ENCODE results near the gene RERE. TPM values are rescaled to one million over a fixed set of nuclear protein-coding genes. Genes with fewer than 3 reads are reported as not detected.

RERE gene
- total RNA-seq, 1 donor from 2014 or later: 76.8 TPM

- Mint-ChIP-seq H3K4me3 (ENCODE audit: unreplicated experiment) (no peak overlapping the region), H3K27ac (ENCODE audit: unreplicated experiment) (peak overlapping the region; percentile 34), H3K9me3 (ENCODE audit: unreplicated experiment) (no peaks in the 10 kb centered on the region), H3K27me3 (ENCODE audit: unreplicated experiment) (no peaks in the 10 kb centered on the region), H3K36me3 (ENCODE audit: unreplicated experiment) (peaks cover 4% of the 10 kb centered on the region), H3K4me1 (ENCODE audit: unreplicated experiment) (peaks cover 34% of the 10 kb centered on the region)
- TF ChIP-seq, protein P1, sequence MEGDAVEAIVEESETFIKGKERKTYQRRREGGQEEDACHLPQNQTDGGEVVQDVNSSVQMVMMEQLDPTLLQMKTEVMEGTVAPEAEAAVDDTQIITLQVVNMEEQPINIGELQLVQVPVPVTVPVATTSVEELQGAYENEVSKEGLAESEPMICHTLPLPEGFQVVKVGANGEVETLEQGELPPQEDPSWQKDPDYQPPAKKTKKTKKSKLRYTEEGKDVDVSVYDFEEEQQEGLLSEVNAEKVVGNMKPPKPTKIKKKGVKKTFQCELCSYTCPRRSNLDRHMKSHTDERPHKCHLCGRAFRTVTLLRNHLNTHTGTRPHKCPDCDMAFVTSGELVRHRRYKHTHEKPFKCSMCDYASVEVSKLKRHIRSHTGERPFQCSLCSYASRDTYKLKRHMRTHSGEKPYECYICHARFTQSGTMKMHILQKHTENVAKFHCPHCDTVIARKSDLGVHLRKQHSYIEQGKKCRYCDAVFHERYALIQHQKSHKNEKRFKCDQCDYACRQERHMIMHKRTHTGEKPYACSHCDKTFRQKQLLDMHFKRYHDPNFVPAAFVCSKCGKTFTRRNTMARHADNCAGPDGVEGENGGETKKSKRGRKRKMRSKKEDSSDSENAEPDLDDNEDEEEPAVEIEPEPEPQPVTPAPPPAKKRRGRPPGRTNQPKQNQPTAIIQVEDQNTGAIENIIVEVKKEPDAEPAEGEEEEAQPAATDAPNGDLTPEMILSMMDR (IDR thresholded peaks at IDR 0.05): no peak
- DNase-seq (ENCODE audit: extremely low spot score, unreplicated experiment): no peak
Observed at GRCh38 chr1:8512504-8512903, 304.9 kb downstream of the RERE start.

DNA sequence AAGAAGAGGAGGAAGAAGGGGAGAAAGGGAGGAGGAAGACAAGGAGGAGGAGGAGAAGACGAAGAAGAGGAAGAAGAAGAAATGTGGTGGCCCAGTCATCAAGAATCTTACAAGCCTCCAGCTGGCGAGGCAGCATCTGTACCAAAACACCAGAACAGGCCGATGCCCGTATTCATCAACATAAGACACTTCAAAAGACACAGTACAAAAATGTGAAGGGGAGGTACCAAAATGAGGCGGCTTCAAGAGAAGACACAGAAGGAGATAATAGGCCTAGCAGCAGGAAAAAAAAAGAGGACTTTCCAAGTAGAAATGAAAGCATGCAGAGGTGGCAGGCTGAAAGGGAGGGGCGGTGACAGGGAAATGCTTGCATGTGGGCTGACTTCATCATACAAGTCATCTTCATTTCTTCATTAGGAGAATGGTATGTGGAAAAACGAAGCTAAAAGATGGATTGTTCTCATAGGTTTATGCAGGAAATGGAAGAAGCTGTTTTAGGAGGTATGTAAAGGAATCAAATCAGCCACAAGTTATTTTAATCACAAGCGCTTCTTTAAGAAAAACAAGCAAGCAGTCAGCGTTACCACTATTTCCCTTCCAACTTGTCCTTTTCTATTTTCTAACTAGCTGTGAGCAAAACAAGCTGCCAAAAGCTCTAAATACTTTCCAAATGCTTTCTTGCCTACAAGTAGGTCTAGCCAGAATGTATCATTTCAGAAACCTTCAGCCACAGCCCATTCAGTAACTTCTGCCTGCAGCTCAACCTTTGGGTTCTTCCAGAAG, 307.2 kb downstream of the RERE start:
- TF ChIP-seq, protein P1 (IDR thresholded peaks at IDR 0.05): no peak
- Mint-ChIP-seq H3K9me3 (ENCODE audit: unreplicated experiment) (no peaks in the 10 kb centered on the region), H3K36me3 (ENCODE audit: unreplicated experiment) (peaks cover 11% of the 10 kb centered on the region), H3K4me1 (ENCODE audit: unreplicated experiment) (peaks cover 20% of the 10 kb centered on the region), H3K27ac (ENCODE audit: unreplicated experiment) (peak overlapping the region; percentile 90), H3K27me3 (ENCODE audit: unreplicated experiment) (no peaks in the 10 kb centered on the region), H3K4me3 (ENCODE audit: unreplicated experiment) (peak overlapping the region; percentile 65)
- DNase-seq (ENCODE audit: extremely low spot score, unreplicated experiment): no peak

DNA sequence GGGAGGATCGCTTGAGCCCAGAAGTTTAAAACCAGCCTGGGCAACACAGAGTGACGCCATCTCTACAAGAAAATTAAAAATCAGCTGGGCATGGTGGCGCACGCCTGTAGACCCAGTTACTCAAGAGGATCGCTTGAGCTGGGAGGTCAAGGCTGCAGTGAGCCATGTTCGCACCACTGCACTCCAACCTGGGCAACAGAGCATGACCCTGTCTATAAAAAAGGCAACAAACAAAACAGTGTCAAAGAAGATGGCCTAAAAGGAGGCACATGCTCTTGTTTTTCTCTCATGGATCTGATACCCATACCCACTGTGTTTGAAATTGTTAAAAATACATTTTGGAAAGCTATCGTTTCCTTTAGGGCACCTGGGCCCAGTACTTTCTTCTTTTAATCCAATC, 307.9 kb downstream of the RERE start:
- no peak for DNase-seq (ENCODE audit: extremely low spot score, unreplicated experiment)
- TF ChIP-seq, protein P1 (IDR thresholded peaks at IDR 0.05): no peak
- Mint-ChIP-seq H3K36me3 (ENCODE audit: unreplicated experiment) (peaks cover 16% of the 10 kb centered on the region), H3K27ac (ENCODE audit: unreplicated experiment) (peak overlapping the region; percentile 90), H3K9me3 (ENCODE audit: unreplicated experiment) (no peaks in the 10 kb centered on the region), H3K4me3 (ENCODE audit: unreplicated experiment) (peak overlapping the region; percentile 65), H3K4me1 (ENCODE audit: unreplicated experiment) (peaks cover 20% of the 10 kb centered on the region), H3K27me3 (ENCODE audit: unreplicated experiment) (no peaks in the 10 kb centered on the region)

DNA sequence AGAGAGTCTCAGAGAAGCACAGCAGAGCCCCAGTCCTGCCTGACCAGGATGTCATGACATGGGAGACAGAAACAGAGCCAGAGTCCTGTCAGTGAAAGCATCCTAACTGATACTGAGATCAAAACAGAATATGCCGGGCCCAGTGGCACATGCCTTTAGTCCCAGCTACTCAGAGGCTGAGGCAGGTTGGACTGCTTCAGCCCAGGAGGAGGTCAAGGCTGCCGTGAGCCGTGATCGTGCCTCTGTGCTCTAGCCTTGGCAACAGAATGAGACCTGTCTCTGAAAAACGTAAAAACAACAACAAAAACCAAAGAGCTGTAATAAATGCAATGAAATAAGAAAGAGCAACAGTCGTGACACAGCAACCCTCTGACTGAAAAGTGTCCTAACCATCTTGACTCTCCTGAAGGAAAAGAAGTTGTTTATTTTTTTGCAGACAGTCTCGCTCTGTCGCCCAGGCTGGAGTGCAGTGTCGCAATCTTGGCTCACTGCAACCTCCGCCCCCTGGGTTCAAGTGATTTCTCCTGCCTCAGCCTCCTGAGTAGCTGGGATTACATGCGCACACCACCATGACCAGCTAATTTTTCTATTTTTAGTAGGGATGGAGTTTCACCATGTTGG, 310.3 kb downstream of the RERE start:
- peak overlapping the region; percentile 48 for H3K27ac Mint-ChIP-seq (ENCODE audit: unreplicated experiment)
- no peak for DNase-seq (ENCODE audit: extremely low spot score, unreplicated experiment)
- no peak overlapping the region for H3K4me3 Mint-ChIP-seq (ENCODE audit: unreplicated experiment)
- TF ChIP-seq, protein P1 (IDR thresholded peaks at IDR 0.05): no peak
- peaks cover 12% of the 10 kb centered on the region for H3K36me3 Mint-ChIP-seq (ENCODE audit: unreplicated experiment)
- H3K27me3 Mint-ChIP-seq (ENCODE audit: unreplicated experiment): no peaks in the 10 kb centered on the region
- no peaks in the 10 kb centered on the region for H3K9me3 Mint-ChIP-seq (ENCODE audit: unreplicated experiment)
- peaks cover 20% of the 10 kb centered on the region for H3K4me1 Mint-ChIP-seq (ENCODE audit: unreplicated experiment)

DNA sequence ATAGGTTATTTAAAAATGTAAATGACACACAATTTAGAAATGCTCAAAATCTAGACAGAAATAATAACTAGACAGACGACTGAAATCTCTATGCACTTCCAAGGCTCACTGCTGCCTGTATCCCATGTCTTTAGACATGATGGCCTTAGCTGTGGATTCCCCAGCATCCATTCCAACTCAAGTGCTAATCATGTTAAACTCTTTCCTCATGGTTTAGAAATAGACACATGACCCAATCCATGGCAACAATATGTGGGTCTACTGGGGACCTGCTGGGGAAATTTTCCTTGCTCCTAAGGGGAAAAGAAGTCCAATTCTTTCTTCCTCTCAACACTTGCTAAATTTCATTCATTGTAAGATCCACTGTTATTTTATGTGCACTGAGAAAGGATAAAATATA, 311.0 kb downstream of the RERE start:
- TF ChIP-seq, protein P1 (IDR thresholded peaks at IDR 0.05): no peak
- Mint-ChIP-seq H3K27me3 (ENCODE audit: unreplicated experiment) (no peaks in the 10 kb centered on the region), H3K9me3 (ENCODE audit: unreplicated experiment) (no peaks in the 10 kb centered on the region), H3K36me3 (ENCODE audit: unreplicated experiment) (peaks cover 12% of the 10 kb centered on the region), H3K27ac (ENCODE audit: unreplicated experiment) (no peak overlapping the region), H3K4me3 (ENCODE audit: unreplicated experiment) (no peak overlapping the region), H3K4me1 (ENCODE audit: unreplicated experiment) (peaks cover 20% of the 10 kb centered on the region)
- DNase-seq (ENCODE audit: extremely low spot score, unreplicated experiment): no peak
